HG02759 (cell line): ENCODE measurements around the gene ACOT8.
"Not testable (repeated sequence)": the region's sequence is repeated elsewhere in the genome, so short reads cannot be mapped to it uniquely, and the experiment has no call there.

Source experiments
- ATAC-seq: cut with Tn5 transposase; IDR thresholded peaks from one replicate; pipeline ENCODE4 v1.9.1; 2021; ENCODE audit warnings: mild to moderate bottlenecking, moderate library complexity; ENCODE audit not compliant: unreplicated experiment

ACOT8 gene

GRCh38 chr20:45888681-45889080, 31.5 kb upstream of the ACOT8 start:
- no peak for ATAC-seq

GRCh38 chr20:45887346-45887715, 30.1 kb upstream of the ACOT8 start, which contains the start of gene SPATA25:
TSS of gene SPATA25 (minus strand) at chr20:45887622. CDS start at chr20:45887590, 32 bp downstream.
- ATAC-seq: no peak

DNA sequence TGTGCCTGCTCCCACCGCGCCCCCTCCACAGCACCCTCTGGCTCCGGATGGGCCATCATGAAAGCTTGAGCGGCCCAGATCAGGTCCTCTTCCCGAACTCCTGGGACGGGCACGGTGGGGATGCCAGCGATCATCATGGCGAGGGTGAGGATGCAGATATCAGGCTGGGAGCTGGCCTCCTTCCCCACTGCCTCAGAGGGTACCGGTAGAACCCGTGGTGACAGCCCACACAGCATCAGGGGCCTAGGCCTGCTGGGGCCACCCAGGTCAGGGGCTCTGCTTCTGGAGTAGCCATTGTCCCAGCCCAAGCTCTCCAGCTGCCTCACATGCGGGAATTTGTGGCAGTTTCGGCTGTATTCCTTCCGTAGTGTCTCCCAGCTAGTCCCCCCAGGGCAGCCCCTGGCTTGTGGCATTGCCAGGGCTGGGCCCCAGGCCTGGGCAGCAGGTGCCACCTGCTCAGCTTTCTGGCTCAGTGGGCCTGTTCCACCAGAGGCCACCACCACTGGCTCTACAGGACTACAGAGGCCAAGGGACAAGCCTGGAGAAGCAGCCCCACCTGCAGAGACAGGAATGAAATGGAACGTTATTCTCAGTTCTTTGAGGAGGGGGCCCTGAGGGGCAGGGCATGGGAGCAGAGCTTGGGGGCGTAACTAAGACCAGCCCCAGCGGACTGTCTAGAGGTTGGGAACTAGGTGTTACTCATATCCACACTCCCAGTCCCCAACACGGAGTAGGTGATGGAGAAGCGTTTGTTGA, 29.6 kb upstream of the ACOT8 start:
- ATAC-seq: no peak

- ATAC-seq: no peak
Observed at GRCh38 chr20:45883100-45883469, 25.9 kb upstream of the ACOT8 start.

GRCh38 chr20:45882469-45883099, 25.4 kb upstream of the ACOT8 start:
- ATAC-seq: no peak

DNA sequence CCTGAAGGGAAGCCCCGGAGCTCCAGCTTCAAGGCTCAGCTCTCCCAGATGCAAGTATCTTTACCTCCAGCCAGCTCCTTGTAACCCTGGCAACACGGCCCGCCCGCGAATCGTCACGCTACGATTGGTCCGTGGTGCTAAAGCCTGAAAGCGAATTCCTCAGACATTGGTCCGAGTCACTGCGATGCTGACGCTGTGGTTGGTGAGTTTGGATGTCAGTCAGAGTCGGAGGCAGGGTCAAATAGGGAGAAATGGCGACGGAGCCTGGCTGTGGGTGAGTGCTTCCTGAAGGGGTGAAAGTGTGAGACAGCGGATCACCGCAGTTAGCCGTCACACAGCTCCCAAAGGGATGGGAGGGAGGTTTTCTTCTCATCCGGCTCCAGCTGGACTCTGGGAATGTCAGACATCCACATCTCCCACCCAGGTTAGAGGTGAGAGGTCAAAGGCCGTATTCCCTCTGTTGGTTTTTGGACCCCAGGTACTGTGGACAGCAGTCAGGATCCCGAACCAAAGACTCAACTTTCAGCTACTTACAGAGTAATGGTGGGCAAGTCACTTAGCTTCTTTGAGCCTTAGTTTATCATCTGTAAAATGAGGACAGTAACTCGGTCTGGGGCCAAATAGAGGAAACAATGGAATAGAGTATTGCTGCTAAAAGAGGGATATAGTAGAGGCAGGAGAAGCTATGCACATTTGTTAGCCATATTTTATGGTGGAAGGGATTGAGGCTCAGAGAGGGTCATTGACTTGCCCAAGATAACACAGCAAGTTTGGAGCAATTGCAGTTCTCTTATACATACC, 24.0 kb upstream of the ACOT8 start, which contains the start of gene ZSWIM1:
TSS of gene ZSWIM1 (plus strand) at position 240 of the 801 bp plus-strand sequence. CDS start 1,366 bp downstream, outside the sequence.
- peak; percentile 98 for ATAC-seq

DNA sequence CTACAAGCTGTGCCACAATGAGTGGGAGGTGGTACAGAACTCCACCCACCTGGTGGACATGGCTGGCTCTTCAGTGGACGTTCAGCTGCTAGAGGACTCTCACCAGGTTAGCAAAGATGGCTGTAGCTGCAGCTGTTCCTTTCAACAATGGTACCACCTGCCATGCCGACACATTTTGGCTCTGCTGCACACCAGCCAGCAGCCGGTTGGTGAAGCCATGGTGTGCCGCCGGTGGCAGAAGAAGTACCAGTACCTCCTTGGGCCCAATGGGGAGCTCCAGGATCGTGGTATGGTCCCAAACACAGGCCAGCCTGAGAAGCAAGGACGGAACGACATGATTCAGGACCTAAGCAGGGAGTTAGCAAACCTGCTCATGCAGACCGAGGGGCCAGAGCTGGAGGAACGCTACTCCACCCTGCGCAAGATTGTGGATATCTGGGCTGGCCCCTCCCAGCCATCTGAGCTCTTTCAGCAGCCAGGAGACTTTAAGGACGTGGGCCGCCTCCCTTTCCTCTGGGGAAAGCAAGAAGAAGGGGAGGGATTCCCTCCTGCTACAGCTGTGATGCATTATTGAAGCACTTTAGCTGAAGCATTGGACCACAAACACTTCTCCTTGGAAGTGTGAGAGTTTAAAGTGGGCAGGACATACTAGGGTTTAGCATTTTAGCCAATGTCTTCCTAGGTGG, 21.0 kb upstream of the ACOT8 start:
- ATAC-seq: no peak

- no peak for ATAC-seq
Observed at GRCh38 chr20:45874576-45874975, 17.4 kb upstream of the ACOT8 start.

GRCh38 chr20:45874104-45874481, 16.9 kb upstream of the ACOT8 start:
- ATAC-seq: not testable (repeated sequence)

DNA sequence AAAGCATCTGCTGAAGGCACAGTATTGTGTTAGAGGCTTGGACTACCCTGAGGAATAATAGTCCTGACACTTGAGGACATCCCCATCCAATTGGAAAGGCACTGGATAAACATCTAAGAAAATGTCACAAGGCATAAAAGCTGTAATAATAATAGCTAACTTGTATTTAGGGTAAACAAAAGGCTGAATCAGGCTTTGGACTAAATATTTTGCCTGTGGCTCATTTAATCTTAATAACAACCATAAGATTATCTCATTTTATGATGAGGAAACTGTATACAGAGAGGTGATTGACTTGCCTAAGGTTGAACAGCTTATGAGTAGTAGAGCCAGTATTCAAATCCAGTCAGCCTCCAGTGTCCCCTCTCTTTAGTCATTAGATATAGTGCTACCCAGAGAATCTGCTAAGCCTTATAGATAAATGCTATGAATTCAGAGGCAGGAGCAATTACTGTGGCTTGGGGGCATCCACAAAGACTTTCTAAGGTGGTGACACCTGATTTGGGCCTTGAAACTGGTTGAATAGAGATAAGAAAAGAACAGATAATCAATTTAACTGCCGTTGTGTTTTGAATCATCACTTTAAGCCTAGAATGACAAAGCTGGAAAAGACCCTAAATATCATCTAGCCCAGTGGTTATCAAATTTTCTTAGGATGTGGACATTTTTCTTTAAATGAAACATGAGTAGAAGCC, 16.4 kb upstream of the ACOT8 start:
- ATAC-seq: no peak

- ATAC-seq: no peak
Observed at GRCh38 chr20:45872626-45873025, 15.4 kb upstream of the ACOT8 start.

- ATAC-seq: no peak
Observed at GRCh38 chr20:45867819-45868176, 10.6 kb upstream of the ACOT8 start.

GRCh38 chr20:45867136-45867818, 10.1 kb upstream of the ACOT8 start:
- ATAC-seq: no peak

DNA sequence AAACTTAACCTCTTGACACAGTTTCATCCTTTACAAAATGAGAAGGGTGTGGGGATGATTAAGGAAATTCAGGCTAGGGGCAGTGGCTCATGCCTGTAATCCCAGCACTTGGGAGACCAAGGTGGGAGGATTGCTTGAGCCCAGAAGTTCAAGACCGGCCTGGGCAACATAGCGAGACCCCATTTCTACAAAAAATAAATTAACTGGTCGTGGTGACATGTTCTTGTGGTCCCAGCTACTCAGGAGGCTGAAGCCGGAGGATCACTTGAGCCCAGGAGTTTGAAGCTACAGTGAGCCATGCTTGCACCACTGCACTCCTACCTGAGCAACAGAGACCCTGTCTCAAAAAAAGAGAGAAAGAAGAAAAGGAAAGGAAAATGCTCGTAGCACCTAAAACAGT, 9.3 kb upstream of the ACOT8 start:
- ATAC-seq: no peak

GRCh38 chr20:45863543-45864470, 6.6 kb upstream of the ACOT8 start:
- no peak for ATAC-seq

DNA sequence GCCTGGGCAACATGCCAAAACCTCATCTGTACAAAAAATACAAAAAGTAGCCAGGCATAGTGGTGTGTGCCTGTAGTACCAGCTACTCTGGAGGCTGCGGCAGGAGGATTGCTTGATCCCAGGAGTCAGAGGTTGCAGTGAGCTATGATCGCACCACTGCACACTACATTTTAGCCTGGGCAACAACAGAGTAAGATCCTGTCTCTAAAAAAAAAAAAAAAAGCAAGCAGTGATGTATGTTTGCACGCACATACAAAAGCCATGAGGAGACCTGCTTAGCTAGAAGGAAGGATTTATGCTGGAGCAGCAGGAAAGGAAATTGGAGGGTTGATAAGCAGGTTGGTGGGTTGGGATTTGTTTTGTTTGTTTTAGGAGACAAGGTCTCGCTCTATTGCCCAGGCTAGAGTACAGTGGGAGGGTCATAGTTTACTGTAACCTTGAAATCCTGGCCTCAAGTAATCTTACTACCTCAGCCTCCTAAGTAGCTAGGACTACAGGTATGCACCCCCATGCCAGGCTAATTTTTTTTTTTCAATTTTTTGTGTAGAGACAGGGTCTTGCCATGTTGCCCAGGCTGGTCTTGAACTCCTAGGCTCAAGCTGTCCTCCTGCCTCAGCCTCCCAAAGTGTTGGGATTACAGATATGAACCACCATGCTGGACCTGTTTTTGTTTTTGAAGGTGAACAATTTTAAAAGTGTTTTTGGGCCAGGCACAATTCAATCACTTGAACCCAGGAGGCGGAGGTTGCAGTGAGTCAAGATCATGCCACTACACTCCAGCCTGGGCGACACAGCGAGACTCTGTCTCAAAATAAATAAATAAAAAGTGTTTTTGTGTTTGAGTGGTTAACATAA, 4.3 kb upstream of the ACOT8 start:
- ATAC-seq: no peak

DNA sequence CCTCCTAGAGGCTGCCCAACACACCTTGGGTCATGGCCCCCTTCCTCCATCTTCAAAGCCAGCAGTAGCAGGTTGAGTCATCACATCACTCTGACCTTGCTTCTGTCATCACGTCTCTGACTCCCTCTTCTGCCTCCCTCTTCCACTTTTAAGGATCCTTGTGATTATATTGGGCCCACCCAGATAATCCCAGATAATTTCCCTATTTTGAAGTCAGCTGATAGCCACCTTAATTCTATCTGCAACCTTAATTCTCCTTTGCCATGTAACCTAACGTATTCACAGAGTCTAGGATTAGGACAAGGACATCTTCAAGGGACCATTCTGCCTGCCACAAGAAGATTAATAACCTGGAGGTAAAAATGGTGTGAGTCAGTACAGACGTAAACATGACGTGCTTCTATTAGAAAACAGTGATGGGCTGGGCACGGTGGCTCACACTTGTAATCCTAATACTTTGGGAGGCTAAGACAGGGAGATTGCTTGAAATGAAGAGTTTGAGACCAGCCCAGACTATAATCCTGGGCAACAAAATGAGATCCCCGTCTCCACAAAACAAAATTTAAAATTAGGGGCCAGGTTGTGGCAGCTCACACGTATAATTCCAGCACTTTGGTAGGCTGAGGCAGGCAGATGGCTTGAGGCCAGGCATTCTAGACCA, 3.5 kb upstream of the ACOT8 start:
- ATAC-seq: no peak

- ATAC-seq: no peak
Observed at GRCh38 chr20:45859916-45860315, 2.7 kb upstream of the ACOT8 start.
